ENCODE measurements around the gene PHYKPL.

Gene PHYKPL

GRCh38 chr5:178232124-178232919 is at the start of gene PHYKPL:
TSS of gene PHYKPL (minus strand) at chr5:178232802. CDS start at chr5:178232550, 252 bp downstream.
- H3K4me3 ChIP-seq (IDR thresholded peaks at IDR 0.05; ENCODE audit: insufficient read depth, low read depth, low read length), result no peak within 1 kb of the TSS
- TF ChIP-seq CTCF (conservative IDR thresholded peaks at IDR 0.05; ENCODE audit: low read depth, low read length), result no peak
- H2AFZ ChIP-seq (ENCODE audit: low read depth), result peak within 1 kb of the TSS; percentile 64
- no peaks in the 10 kb centered on the region for H4K20me1 ChIP-seq (ENCODE audit: insufficient read depth)
- no peaks in the 10 kb centered on the region for H3K27me3 ChIP-seq (ENCODE audit: insufficient read depth, low read depth)
- H3K4me2 ChIP-seq, result peak within 1 kb of the TSS; percentile 60
- peaks cover 18% of the 10 kb centered on the region; the same call in 1 of the 2 replicates for H3K79me2 ChIP-seq (ENCODE audit: insufficient read depth, low read depth)
- no peaks in the 10 kb centered on the region for H3K36me3 ChIP-seq (ENCODE audit: insufficient read depth)
- H3K27ac ChIP-seq, result peak within 1 kb of the TSS; percentile 48
- H3K4me1 ChIP-seq (ENCODE audit: low read depth, poor library complexity, severe bottlenecking), result peaks cover 6% of the 10 kb centered on the region
- peak within 1 kb of the TSS; percentile 71; the same call in 1 of the 2 replicates for H3K9ac ChIP-seq

GRCh38 chr5:178282391-178282790 is 49.8 kb upstream of the PHYKPL start:
- H3K4me3 ChIP-seq (IDR thresholded peaks at IDR 0.05; ENCODE audit: insufficient read depth, low read depth, low read length), result no peak overlapping the region
- no peaks in the 10 kb centered on the region for H4K20me1 ChIP-seq (ENCODE audit: insufficient read depth)
- no peak overlapping the region for H3K9ac ChIP-seq
- TF ChIP-seq CTCF (conservative IDR thresholded peaks at IDR 0.05; ENCODE audit: low read depth, low read length), result no peak
- H2AFZ ChIP-seq (ENCODE audit: low read depth), result no peak overlapping the region
- H3K79me2 ChIP-seq (ENCODE audit: insufficient read depth, low read depth), result no peaks in the 10 kb centered on the region
- H3K4me2 ChIP-seq, result no peak overlapping the region
- H3K27me3 ChIP-seq (ENCODE audit: insufficient read depth, low read depth), result peaks cover 3% of the 10 kb centered on the region; the same call in 1 of the 2 replicates
- no peak overlapping the region for H3K27ac ChIP-seq
- H3K4me1 ChIP-seq (ENCODE audit: low read depth, poor library complexity, severe bottlenecking), result no peaks in the 10 kb centered on the region
- H3K36me3 ChIP-seq (ENCODE audit: insufficient read depth), result no peaks in the 10 kb centered on the region

DNA sequence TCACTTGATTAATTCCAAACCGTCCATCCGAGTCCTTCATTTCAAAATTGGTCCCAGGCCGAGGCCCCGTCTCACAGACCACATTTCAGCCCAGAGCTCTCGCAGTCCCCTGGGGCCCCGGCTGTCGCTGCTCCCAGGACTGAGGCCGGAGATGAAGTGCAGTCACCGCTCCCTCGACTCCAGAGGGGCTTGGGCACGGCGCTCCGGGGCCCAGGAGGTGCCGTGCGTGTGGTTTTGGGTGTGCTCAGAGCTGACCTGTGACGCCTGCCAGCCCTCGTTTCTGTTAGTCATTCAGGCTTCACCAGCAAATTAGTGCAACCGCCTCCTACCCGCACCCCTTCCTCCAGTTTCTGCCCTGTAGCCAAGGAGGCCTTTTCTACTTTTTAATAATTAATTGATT is 48.7 kb upstream of the PHYKPL start:
- no peak overlapping the region for H3K4me2 ChIP-seq

DNA sequence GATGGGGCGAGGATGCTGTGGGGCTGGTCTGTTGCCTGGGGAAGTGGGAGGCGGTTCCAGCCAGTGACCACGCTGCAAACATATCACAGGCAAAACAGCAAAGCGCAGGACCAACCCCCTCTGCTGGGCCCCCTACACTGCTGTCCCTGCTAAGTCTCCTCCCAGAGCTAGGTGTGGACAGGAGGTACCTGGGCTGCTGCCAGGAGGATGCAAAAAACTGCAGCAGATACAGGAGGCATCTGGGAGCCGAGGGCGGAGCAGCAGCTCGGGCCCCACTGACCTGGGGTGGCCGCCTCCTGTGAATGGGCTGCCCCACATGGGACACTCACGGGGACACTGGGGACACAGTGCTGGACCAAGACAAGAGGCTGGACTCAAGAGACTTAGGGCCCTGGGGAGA is 48.0 kb upstream of the PHYKPL start:
- Histone ChIP-seq H3K27ac (no peak overlapping the region), H3K27me3 (ENCODE audit: insufficient read depth, low read depth) (peaks cover 3% of the 10 kb centered on the region; the same call in 1 of the 2 replicates), H3K36me3 (ENCODE audit: insufficient read depth) (no peaks in the 10 kb centered on the region), H3K79me2 (ENCODE audit: insufficient read depth, low read depth) (no peaks in the 10 kb centered on the region), H3K4me2 (no peak overlapping the region), H3K4me3 (IDR thresholded peaks at IDR 0.05; ENCODE audit: insufficient read depth, low read depth, low read length) (no peak overlapping the region), H3K9ac (no peak overlapping the region), H2AFZ (ENCODE audit: low read depth) (no peak overlapping the region), H4K20me1 (ENCODE audit: insufficient read depth) (no peaks in the 10 kb centered on the region), H3K4me1 (ENCODE audit: low read depth, poor library complexity, severe bottlenecking) (no peaks in the 10 kb centered on the region)
- no peak for TF ChIP-seq CTCF (conservative IDR thresholded peaks at IDR 0.05; ENCODE audit: low read depth, low read length)

More for the DNA sequence above, 48.7 kb upstream of the PHYKPL start:
- Histone ChIP-seq H3K27ac (no peak overlapping the region), H3K27me3 (ENCODE audit: insufficient read depth, low read depth) (peaks cover 3% of the 10 kb centered on the region; the same call in 1 of the 2 replicates), H3K4me3 (IDR thresholded peaks at IDR 0.05; ENCODE audit: insufficient read depth, low read depth, low read length) (no peak overlapping the region), H3K9ac (no peak overlapping the region), H4K20me1 (ENCODE audit: insufficient read depth) (no peaks in the 10 kb centered on the region), H3K4me1 (ENCODE audit: low read depth, poor library complexity, severe bottlenecking) (no peaks in the 10 kb centered on the region), H3K79me2 (ENCODE audit: insufficient read depth, low read depth) (no peaks in the 10 kb centered on the region), H2AFZ (ENCODE audit: low read depth) (no peak overlapping the region), H3K36me3 (ENCODE audit: insufficient read depth) (no peaks in the 10 kb centered on the region)
- no peak for TF ChIP-seq CTCF (conservative IDR thresholded peaks at IDR 0.05; ENCODE audit: low read depth, low read length)

All from KMS-11 (cell line).